ENCODE results near the gene MRTFA. TPM values are rescaled to one million over a fixed set of nuclear protein-coding genes. Genes with fewer than 3 reads are reported as not detected.

Gene MRTFA
- total RNA-seq, 4 donors from 2014 or later = 59.7 to 163 (median 111) TPM

- intact Hi-C loops (cut with DNase I; ENCODE audit: low total_unique reads) = loop anchor here (10.0 kb wide), 1 partner anchor 333 kb away; no protein-coding TSS in a partner anchor
- no peak overlapping the region for H3K4me3 ChIP-seq (ENCODE audit: low read depth, poor library complexity, severe bottlenecking)
- TF ChIP-seq POLR2A (IDR thresholded peaks at IDR 0.05) = no peak
- no peak for TF ChIP-seq CTCF (IDR thresholded peaks at IDR 0.05)
- DNase-seq (ENCODE audit: low spot score in 2 of 2) = no peak
- WGBS, 2 donors = 88 to 94% methylated on average over 1 of the region's 1 CpG
Measured at GRCh38 chr22:40421941-40422340, 214.6 kb downstream of the MRTFA start.

GRCh38 chr22:40421082-40421350 lies 215.5 kb downstream of the MRTFA start:
- no peak for DNase-seq (ENCODE audit: low spot score in 2 of 2)
- intact Hi-C loops (cut with DNase I; ENCODE audit: low total_unique reads) = loop anchor here (10.0 kb wide), 1 partner anchor 334 kb away; no protein-coding TSS in a partner anchor
- WGBS, 2 donors = 71 to 88% methylated on average over 4 of the region's 4 CpGs
- TF ChIP-seq POLR2A (IDR thresholded peaks at IDR 0.05) (no peak), CTCF (IDR thresholded peaks at IDR 0.05) (no peak)
- no peak overlapping the region for H3K4me3 ChIP-seq (ENCODE audit: low read depth, poor library complexity, severe bottlenecking)

- DNase-seq (ENCODE audit: low spot score in 2 of 2) = no peak
- 87 to 96% methylated on average over 13 to 18 of the region's 18 CpGs for WGBS, 2 donors
- intact Hi-C loops (cut with DNase I; ENCODE audit: low total_unique reads) = loop anchor here (10.0 kb wide), 1 partner anchor 334 kb away; no protein-coding TSS in a partner anchor
- TF ChIP-seq POLR2A (IDR thresholded peaks at IDR 0.05) (no peak), CTCF (IDR thresholded peaks at IDR 0.05) (no peak)
- no peak overlapping the region for H3K4me3 ChIP-seq (ENCODE audit: low read depth, poor library complexity, severe bottlenecking)
Measured at GRCh38 chr22:40420341-40421081, 216.0 kb downstream of the MRTFA start.

- no peak overlapping the region for H3K4me3 ChIP-seq (ENCODE audit: low read depth, poor library complexity, severe bottlenecking)
- intact Hi-C loops (cut with DNase I; ENCODE audit: low total_unique reads) = loop anchor here (10.0 kb wide), 1 partner anchor 335 kb away; no protein-coding TSS in a partner anchor
- no peak for DNase-seq (ENCODE audit: low spot score in 2 of 2)
- 93% methylated on average over 8 of the region's 8 CpGs for WGBS, 2 donors
- TF ChIP-seq POLR2A (IDR thresholded peaks at IDR 0.05) = no peak
Measured at GRCh38 chr22:40419718-40420117, 216.8 kb downstream of the MRTFA start.

- no peak for DNase-seq (ENCODE audit: low spot score in 2 of 2)
- TF ChIP-seq CTCF (IDR thresholded peaks at IDR 0.05) = no peak
- no peak for TF ChIP-seq POLR2A (IDR thresholded peaks at IDR 0.05)
- no peak overlapping the region for H3K4me3 ChIP-seq (ENCODE audit: low read depth, poor library complexity, severe bottlenecking)
- intact Hi-C loops (cut with DNase I; ENCODE audit: low total_unique reads) = no loop called here
- 75 to 78% methylated on average over 22 to 42 of the region's 42 CpGs for WGBS, 2 donors
Measured at GRCh38 chr22:40418366-40419201, 217.9 kb downstream of the MRTFA start.

GRCh38 chr22:40417881-40418280 lies 218.6 kb downstream of the MRTFA start:
- intact Hi-C loops (cut with DNase I; ENCODE audit: low total_unique reads) = no loop called here
- 83 to 100% methylated on average over 1 to 2 of the region's 5 CpGs for WGBS, 2 donors
- TF ChIP-seq CTCF (IDR thresholded peaks at IDR 0.05) (no peak), POLR2A (IDR thresholded peaks at IDR 0.05) (no peak)
- DNase-seq (ENCODE audit: low spot score in 2 of 2) = no peak
- H3K4me3 ChIP-seq (ENCODE audit: low read depth, poor library complexity, severe bottlenecking) = no peak overlapping the region

Measured in lower leg skin (tissue), 4 donors.